Mucosa of descending colon (tissue), 3 donors: ENCODE measurements around the gene ACOT11. TPM values are rescaled to one million over a fixed set of nuclear protein-coding genes. Genes with fewer than 3 reads are reported as not detected.

Source experiments
- ATAC-seq: fragments of 200-7000 bp; cut with Tn5 transposase; one replicate; pipeline ENCODE4 v1.9.1; 2020; ENCODE audit warnings: mild to moderate bottlenecking, moderate library complexity
- DNase-seq, 3 donors: peaks; one replicate each; pipeline ENCODE4 v3.0.0-alpha.2; 2020
- H3K36me3 ChIP-seq: fragments of 200-600 bp; one replicate; pipeline ENCODE4 v1.8.0; 2021; ENCODE audit warnings: low read depth, mild to moderate bottlenecking
- H3K4me1 ChIP-seq: fragments of 200-600 bp; one replicate; pipeline ENCODE4 v1.8.0; 2021; ENCODE audit warnings: low read depth, mild to moderate bottlenecking
- H3K4me3 ChIP-seq: fragments of 200-600 bp; one replicate; pipeline ENCODE4 v1.8.0; 2021; ENCODE audit warnings: mild to moderate bottlenecking
- H3K9me3 ChIP-seq: fragments of 200-600 bp; one replicate; pipeline ENCODE4 v1.8.0; 2021; ENCODE audit warnings: mild to moderate bottlenecking
- intact Hi-C, 2 donors: fragments of 100-400 bp; cut with DNase I in 1 of 2; cut with micrococcal nuclease in 1 of 2; formaldehyde crosslinking; loops; one replicate each; pipeline versions ENCODE4 v1.11.0 to v1.11.1; 2022; cut with DNase I, micrococcal nuclease
- total RNA-seq, 3 donors: library from RNA; stranded (reverse); fragmentation: NEBNext Ultra II Directional in 2 of 3; extraction: Animal tissue kit (Norgen Biotek cat#: 25700) in 2 of 3; gene quantifications; one replicate each; pipeline versions ENCODE4 v1.2.1 to v1.2.4, GENCODE V29; 2021 to 2023
- TF ChIP-seq, protein P1 (sequence below): fragments of 200-600 bp; IDR thresholded peaks from one replicate; pipeline ENCODE4 v1.8.0; 2022; ENCODE audit warnings: antibody characterized with exemption, mild to moderate bottlenecking
- donor health status: DM: no; HTN: no; CAD: no; lungs with moderate emphysema.
- donor health status: DM: no; HTN: no; CAD: no.
- donor health status: DM: no; HTN: yes; CAD: no.

The ACOT11 gene
- total RNA-seq, 3 donors from 2014 or later, result 54.7 to 122 (median 62.2) TPM

DNA sequence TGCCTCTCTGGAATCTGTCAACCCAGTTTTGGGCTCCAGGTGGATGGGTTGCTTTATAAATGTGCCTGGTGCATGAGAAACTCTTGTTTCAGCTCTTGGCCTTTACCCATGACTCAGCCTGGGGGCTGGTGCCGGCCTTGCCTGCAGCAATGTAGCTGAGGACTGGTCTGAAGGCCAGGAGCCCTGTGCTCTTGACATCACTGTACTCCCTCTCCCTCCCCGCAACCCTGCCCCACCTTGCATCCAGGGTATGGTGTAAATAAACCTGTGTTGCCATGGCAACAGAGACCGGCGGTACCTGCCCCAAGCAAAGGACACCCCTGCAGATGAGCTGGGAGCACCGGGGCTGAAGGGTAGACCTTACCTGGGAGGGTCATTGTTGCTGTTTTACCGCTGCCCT lies 62.0 kb downstream of the ACOT11 start:
- TF ChIP-seq, protein P1, sequence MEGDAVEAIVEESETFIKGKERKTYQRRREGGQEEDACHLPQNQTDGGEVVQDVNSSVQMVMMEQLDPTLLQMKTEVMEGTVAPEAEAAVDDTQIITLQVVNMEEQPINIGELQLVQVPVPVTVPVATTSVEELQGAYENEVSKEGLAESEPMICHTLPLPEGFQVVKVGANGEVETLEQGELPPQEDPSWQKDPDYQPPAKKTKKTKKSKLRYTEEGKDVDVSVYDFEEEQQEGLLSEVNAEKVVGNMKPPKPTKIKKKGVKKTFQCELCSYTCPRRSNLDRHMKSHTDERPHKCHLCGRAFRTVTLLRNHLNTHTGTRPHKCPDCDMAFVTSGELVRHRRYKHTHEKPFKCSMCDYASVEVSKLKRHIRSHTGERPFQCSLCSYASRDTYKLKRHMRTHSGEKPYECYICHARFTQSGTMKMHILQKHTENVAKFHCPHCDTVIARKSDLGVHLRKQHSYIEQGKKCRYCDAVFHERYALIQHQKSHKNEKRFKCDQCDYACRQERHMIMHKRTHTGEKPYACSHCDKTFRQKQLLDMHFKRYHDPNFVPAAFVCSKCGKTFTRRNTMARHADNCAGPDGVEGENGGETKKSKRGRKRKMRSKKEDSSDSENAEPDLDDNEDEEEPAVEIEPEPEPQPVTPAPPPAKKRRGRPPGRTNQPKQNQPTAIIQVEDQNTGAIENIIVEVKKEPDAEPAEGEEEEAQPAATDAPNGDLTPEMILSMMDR, result no peak
- no peaks in the 10 kb centered on the region for H3K36me3 ChIP-seq
- no peaks in the 10 kb centered on the region for H3K4me1 ChIP-seq
- DNase-seq (peak in 1 of 3 donors; percentile 17), ATAC-seq (no peak)
- intact Hi-C loops, result no loop called here
- H3K9me3 ChIP-seq, result no peaks in the 10 kb centered on the region
- H3K4me3 ChIP-seq, result no peak overlapping the region

DNA sequence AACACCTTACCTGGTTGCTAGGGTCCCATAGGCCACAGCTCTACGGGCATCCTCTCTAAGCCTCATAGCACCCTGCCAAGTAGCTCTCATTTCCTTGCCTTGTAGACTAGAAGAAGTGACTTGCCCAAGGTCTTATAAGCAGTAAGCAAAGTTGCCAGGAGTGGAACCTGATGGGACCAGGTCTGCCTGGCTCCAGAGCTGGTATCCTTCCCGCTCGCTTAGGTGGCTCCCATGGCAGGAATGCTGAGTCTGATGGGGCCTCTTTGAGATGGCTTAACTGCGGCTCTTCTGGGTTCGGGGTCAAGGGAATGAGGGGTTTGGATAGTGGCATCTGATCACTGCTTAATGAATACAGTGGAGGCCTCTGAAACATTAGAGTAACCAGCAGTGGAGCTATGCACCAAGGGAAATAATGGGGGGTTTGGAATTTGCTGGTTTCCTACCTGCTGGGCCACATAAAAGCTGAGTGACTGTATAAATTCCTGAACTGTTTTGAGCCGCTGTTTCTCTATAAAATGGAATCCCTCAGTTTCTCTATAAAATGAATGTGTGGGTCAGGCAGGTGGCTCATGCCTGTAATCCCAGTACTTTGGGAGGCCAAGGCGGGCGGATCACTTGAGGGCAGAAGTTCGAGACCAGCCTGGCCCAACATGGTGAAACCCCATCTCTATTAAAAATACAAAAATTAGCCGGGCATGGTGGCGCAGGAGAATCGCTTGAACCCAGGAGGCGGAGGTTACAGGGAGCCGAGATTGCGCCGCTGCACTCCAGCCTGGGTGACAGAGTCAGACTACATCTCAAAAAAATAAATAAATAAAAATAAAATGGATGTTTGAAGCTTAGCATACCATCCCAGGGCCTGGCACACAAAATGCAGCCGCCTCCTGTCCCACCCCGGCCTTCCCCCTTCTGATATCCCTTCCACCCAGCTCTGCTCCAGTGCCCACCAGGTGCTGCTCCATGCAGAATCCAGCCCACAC lies 62.9 kb downstream of the ACOT11 start:
- DNase-seq (peak in 1 of 3 donors; percentile 14), ATAC-seq (no peak)
- H3K4me3 ChIP-seq, result no peak overlapping the region
- H3K9me3 ChIP-seq, result no peaks in the 10 kb centered on the region
- H3K4me1 ChIP-seq, result no peaks in the 10 kb centered on the region
- TF ChIP-seq, protein P1, result no peak
- no peaks in the 10 kb centered on the region for H3K36me3 ChIP-seq
- intact Hi-C loops, result no loop called here

DNA sequence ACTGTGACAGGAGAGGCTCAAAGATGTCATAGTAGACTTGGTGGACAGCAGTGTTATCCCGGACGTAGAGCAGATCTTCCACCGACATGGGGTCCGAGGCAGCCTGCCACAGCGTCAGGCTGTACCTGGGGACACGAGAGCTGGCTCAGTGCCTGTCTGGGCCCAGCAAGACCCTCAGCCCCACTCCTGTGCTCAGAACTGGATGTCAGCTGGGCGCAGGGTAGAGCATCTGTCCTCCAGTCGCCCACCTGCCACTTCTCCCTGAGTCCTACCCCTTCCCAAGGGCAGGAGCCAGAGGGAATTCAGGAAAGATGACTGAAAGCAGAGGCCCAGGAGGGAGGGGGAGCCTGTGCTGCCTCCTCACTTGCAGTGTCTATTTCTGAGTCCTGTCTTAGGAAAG lies 63.6 kb downstream of the ACOT11 start:
- no peaks in the 10 kb centered on the region for H3K9me3 ChIP-seq
- intact Hi-C loops, result no loop called here
- H3K4me1 ChIP-seq, result no peaks in the 10 kb centered on the region
- TF ChIP-seq, protein P1, result no peak
- no peak overlapping the region for H3K4me3 ChIP-seq
- ATAC-seq (no peak), DNase-seq (peak in 1 of 3 donors; percentile 15)
- H3K36me3 ChIP-seq, result no peaks in the 10 kb centered on the region

DNA sequence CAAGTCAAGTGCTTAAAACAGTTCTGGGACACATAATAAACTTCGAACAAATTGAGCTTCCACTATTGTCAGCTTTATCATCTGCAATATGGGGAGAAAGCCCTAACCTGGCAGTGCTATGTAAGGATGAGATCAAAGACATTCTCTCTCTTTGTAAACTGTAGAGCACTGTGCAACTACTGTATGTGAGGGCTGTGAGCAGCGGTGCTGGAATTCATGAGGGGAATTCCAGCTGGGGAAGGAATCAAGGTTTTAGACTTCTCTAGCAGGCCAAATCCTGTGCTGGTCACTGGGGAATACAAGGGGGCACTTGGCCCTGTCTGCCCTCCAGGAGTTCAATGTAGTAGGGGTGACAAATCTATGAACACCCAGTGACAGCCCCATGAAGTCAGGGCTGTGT lies 66.0 kb downstream of the ACOT11 start:
- TF ChIP-seq, protein P1, result no peak
- DNase-seq, result peak in 1 of 3 donors; percentile 3
- H3K4me3 ChIP-seq, result no peak overlapping the region
- H3K9me3 ChIP-seq, result no peaks in the 10 kb centered on the region
- no peaks in the 10 kb centered on the region for H3K4me1 ChIP-seq
- no peak for ATAC-seq
- H3K36me3 ChIP-seq, result no peaks in the 10 kb centered on the region
- intact Hi-C loops, result no loop called here

DNA sequence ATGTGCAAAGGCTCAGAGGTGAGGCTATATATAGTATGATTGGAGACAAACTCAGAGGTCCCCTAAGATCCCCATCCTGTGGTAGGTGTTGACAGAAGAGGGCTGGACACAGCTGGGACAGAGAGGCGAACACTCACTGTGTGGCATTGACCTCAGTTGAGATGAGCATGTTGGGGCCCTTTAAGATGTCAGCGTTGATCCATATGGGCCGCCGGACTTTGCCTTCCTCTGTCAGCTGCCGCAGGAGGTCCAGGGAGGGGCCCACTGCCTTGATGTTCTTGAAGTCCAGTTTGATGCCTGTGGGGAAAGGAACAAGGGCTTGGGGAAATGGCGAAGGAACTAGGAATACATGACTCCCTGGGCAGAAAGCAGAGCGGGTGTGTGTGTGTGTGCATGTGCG lies 66.5 kb downstream of the ACOT11 start:
- peak; percentile 15 for ATAC-seq
- intact Hi-C loops, result no loop called here
- no peak overlapping the region for H3K4me3 ChIP-seq
- no peaks in the 10 kb centered on the region for H3K4me1 ChIP-seq
- no peaks in the 10 kb centered on the region for H3K36me3 ChIP-seq
- H3K9me3 ChIP-seq, result no peaks in the 10 kb centered on the region
- DNase-seq, result peak in 1 of 3 donors; percentile 23
- TF ChIP-seq, protein P1, result no peak
